Measurements from ENCODE around the gene CNOT8. TPM values are rescaled to one million over a fixed set of nuclear protein-coding genes. Genes with fewer than 3 reads are reported as not detected.

Gene CNOT8
- total and polyA plus RNA-seq, 11 donors: 11.5 to 45.6 (median 25.2) TPM

GRCh38 chr5:154873791-154874331, 15.4 kb downstream of the CNOT8 start:
- 84 to 87% (median 85%) methylated on average over 5 of the region's 5 CpGs for WGBS, 4 donors
- intact Hi-C loops (cut with DNase I): no loop called here
- TF ChIP-seq POLR2A (IDR thresholded peaks at IDR 0.05) (no peak), CTCF (IDR thresholded peaks at IDR 0.05) (no peak)
- DNase-seq (no peak), ATAC-seq (no peak)
- Histone ChIP-seq H3K27ac (peak overlapping the region in 2 of 12 donors; percentile 18 to 48), H3K9me3 (peaks cover 0 to 18% (median 7%) of the 10 kb centered on the region in 12 donors), H3K4me3 (no peak overlapping the region), H3K36me3 (peaks cover 3 to 81% (median 75%) of the 10 kb centered on the region in 9 donors), H3K4me1 (no peaks in the 10 kb centered on the region), H3K27me3 (no peaks in the 10 kb centered on the region)

GRCh38 chr5:154878642-154879335, 20.4 kb downstream of the CNOT8 start:
- Histone ChIP-seq H3K4me3 (no peak overlapping the region), H3K4me1 (peaks cover 0 to 15% (median 4%) of the 10 kb centered on the region in 12 donors), H3K36me3 (peaks cover 0 to 39% (median 38%) of the 10 kb centered on the region in 9 donors), H3K27me3 (no peaks in the 10 kb centered on the region), H3K27ac (peak overlapping the region in 1 of 12 donors; percentile 29), H3K9me3 (peaks cover 0 to 28% (median 10%) of the 10 kb centered on the region in 12 donors)
- WGBS, 4 donors: 92 to 94% (median 94%) methylated on average over 14 of the region's 14 CpGs
- no peak for ATAC-seq
- no peak for DNase-seq
- TF ChIP-seq POLR2A (IDR thresholded peaks at IDR 0.05): no peak
- no peak for TF ChIP-seq CTCF (IDR thresholded peaks at IDR 0.05)
- intact Hi-C loops (cut with DNase I): no loop called here

GRCh38 chr5:154881986-154882385, 23.6 kb downstream of the CNOT8 start:
- Histone ChIP-seq H3K27me3 (no peaks in the 10 kb centered on the region), H3K4me1 (peaks cover 0 to 15% (median 4%) of the 10 kb centered on the region in 12 donors), H3K4me3 (no peak overlapping the region), H3K27ac (peak overlapping the region in 10 of 12 donors; percentile 46 to 76 (median 64)), H3K9me3 (peaks cover 0 to 53% (median 29%) of the 10 kb centered on the region in 12 donors), H3K36me3 (peaks cover 0 to 31% (median 17%) of the 10 kb centered on the region in 9 donors)
- TF ChIP-seq POLR2A (IDR thresholded peaks at IDR 0.05): no peak
- no peak for TF ChIP-seq CTCF (IDR thresholded peaks at IDR 0.05)
- DNase-seq: no peak
- ATAC-seq: peak in 3 of 4 donors; percentile 52 to 82 (median 52)
- WGBS, 4 donors: 53 to 62% (median 57%) methylated on average over 4 of the region's 4 CpGs
- intact Hi-C loops (cut with DNase I): loop anchor here in 1 of 10 donors (2.0 kb wide), 1 partner anchor 23 kb away; the partner anchor contains the start of gene CNOT8

- H3K9me3 ChIP-seq: peaks cover 0 to 39% (median 21%) of the 10 kb centered on the region in 12 donors
- no peak overlapping the region for H3K4me3 ChIP-seq
- DNase-seq (no peak), ATAC-seq (no peak)
- peaks cover 0 to 15% (median 4%) of the 10 kb centered on the region in 12 donors for H3K4me1 ChIP-seq
- intact Hi-C loops (cut with DNase I): no loop called here
- 89 to 94% (median 91%) methylated on average over 8 of the region's 8 CpGs for WGBS, 4 donors
- TF ChIP-seq POLR2A (IDR thresholded peaks at IDR 0.05): no peak
- no peak for TF ChIP-seq CTCF (IDR thresholded peaks at IDR 0.05)
- H3K27me3 ChIP-seq: no peaks in the 10 kb centered on the region
- peaks cover 6 to 48% (median 36%) of the 10 kb centered on the region in 9 donors for H3K36me3 ChIP-seq
- H3K27ac ChIP-seq: no peak overlapping the region
These were observed 26.0 kb downstream of the CNOT8 start for GRCh38 chr5:154884424-154884823.

All from heart left ventricle (tissue), 16 donors.